Neural cell (in vitro differentiated cells): ENCODE data around the gene CPNE4.

Experiments used
- CTCF ChIP-seq: fragments of 450-650 bp; IDR thresholded peaks from 2 replicates; pipeline ENCODE4 v1.5.1; 2014; ENCODE audit warnings: antibody characterized with exemption, mild to moderate bottlenecking, moderate library complexity; ENCODE audit not compliant: poor library complexity, severe bottlenecking
- EZH2 ChIP-seq: fragments of 200-600, 300-800 bp; shearing (Covaris generic), sonication (generic); IDR thresholded peaks from 2 replicates; pipeline ENCODE4 v1.6.1; 2014; ENCODE audit warnings: antibody characterized with exemption, low read length, borderline replicate concordance, mild to moderate bottlenecking; ENCODE audit not compliant: insufficient read depth, poor library complexity, severe bottlenecking
- MXI1 ChIP-seq: fragments of 450-650 bp; conservative IDR thresholded peaks from 2 replicates; pipeline ENCODE4 v1.6.1; 2014; ENCODE audit warnings: antibody characterized with exemption, mild to moderate bottlenecking; ENCODE audit not compliant: poor library complexity, severe bottlenecking
- POLR2AphosphoS5 ChIP-seq: IDR thresholded peaks from 2 replicates; pipeline ENCODE4 v1.6.1; 2012
- RAD21 ChIP-seq: fragments of 450-650 bp; conservative IDR thresholded peaks from 2 replicates; pipeline ENCODE4 v1.6.1; 2014; ENCODE audit warnings: antibody characterized with exemption, mild to moderate bottlenecking, moderate library complexity
- REST ChIP-seq: IDR thresholded peaks from 2 replicates; pipeline ENCODE4 v1.6.1; 2012; ENCODE audit warnings: borderline replicate concordance
- SMC3 ChIP-seq: fragments of 450-650 bp; conservative IDR thresholded peaks from 2 replicates; pipeline ENCODE4 v1.6.1; 2014; ENCODE audit warnings: antibody characterized with exemption, mild to moderate bottlenecking, moderate library complexity; ENCODE audit not compliant: poor library complexity
- TAF1 ChIP-seq: IDR thresholded peaks from 2 replicates; pipeline ENCODE4 v1.6.1; 2012; ENCODE audit warnings: low read depth

- TF ChIP-seq REST (no peak), TAF1 (no peak), CTCF (no peak), MXI1 (no peak), POLR2AphosphoS5 (no peak), SMC3 (no peak), EZH2 (no peak), RAD21 (no peak)
Measured at GRCh38 chr3:131702146-131702545, 332.7 kb downstream of the CPNE4 start.
